ENCODE results near the gene ATN1. TPM values are rescaled to one million over a fixed set of nuclear protein-coding genes. Genes with fewer than 3 reads are reported as not detected.

ATN1 gene
- total RNA-seq, 1 donor from 2014 or later, result 139 TPM

DNA sequence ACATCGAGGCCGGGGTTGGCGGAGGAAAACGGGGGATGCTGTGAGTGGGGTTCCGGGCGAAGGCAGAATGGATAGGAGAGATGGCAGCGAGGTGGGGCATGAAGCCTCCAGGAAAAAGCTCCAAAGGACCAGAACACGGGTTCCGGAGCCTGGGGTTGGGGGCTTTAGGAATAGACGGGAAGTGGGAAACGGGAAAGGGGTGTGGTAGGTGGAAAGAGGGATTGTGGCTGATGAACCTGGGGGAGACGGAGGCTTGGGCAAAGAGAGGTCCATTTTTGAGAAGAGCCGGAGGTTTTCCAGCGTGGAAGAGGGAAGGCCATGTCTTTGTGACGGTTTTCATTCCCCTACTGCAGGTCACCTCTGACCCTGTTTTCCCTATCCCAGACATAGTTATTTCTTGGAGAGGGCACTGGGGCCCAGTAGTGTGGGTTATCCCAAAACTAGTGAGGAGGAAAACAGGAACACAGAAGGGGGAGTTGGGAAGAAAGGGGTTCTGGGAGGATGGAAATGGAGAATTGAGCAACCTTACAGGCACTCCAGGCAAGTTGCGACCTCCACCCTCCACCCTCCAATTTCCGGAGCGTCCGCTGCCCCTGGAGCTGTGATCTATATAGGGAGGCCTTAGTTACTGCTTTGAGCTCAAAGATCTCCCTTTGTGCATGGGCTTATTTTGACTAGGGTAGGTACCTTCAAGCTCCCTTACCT is 1.1 kb downstream of the ATN1 start:
- H3K9me3 Mint-ChIP-seq, result no peaks in the 10 kb centered on the region
- H3K27me3 Mint-ChIP-seq, result peaks cover 3% of the 10 kb centered on the region
- DNase-seq (ENCODE audit: extremely low spot score, unreplicated experiment), result no peak
- H3K4me1 Mint-ChIP-seq (ENCODE audit: unreplicated experiment), result peaks cover 55% of the 10 kb centered on the region
- TF ChIP-seq CTCF (conservative IDR thresholded peaks at IDR 0.05), result no peak
- H3K4me3 Mint-ChIP-seq, result peak overlapping the region; percentile 95
- H3K27ac Mint-ChIP-seq, result peak overlapping the region; percentile 91
- peaks cover 24% of the 10 kb centered on the region for H3K36me3 Mint-ChIP-seq

GRCh38 chr12:6929466-6930452 is 2.0 kb downstream of the ATN1 start:
- Mint-ChIP-seq H3K27me3 (no peaks in the 10 kb centered on the region), H3K4me3 (peak overlapping the region; percentile 95), H3K36me3 (peaks cover 32% of the 10 kb centered on the region), H3K9me3 (no peaks in the 10 kb centered on the region), H3K27ac (peak overlapping the region; percentile 91), H3K4me1 (ENCODE audit: unreplicated experiment) (peaks cover 47% of the 10 kb centered on the region)
- no peak for DNase-seq (ENCODE audit: extremely low spot score, unreplicated experiment)
- no peak for TF ChIP-seq CTCF (conservative IDR thresholded peaks at IDR 0.05)

DNA sequence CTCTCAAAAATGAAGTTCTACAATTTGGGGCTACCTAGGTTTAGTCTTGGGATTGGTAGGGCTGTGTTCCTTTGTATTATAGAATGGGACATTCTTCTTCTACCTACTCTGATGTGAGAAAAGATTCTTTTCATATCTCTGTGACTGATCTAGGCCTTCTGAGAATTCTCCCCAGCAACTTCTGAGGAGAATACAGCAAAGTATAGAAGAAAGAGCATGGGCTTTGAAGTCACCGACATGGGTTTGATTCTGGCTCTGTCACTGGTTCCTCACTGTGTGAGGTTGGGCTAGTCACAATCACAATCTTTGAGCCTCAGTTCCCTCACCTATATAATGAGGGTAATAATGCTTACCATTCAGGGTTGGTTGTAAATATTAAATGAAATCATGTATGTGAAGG is 5.0 kb downstream of the ATN1 start:
- DNase-seq (ENCODE audit: extremely low spot score, unreplicated experiment), result no peak
- TF ChIP-seq CTCF (conservative IDR thresholded peaks at IDR 0.05), result no peak
- peaks cover 32% of the 10 kb centered on the region for H3K4me1 Mint-ChIP-seq (ENCODE audit: unreplicated experiment)
- H3K4me3 Mint-ChIP-seq, result peak overlapping the region; percentile 37
- peaks cover 45% of the 10 kb centered on the region for H3K36me3 Mint-ChIP-seq
- no peaks in the 10 kb centered on the region for H3K27me3 Mint-ChIP-seq
- H3K9me3 Mint-ChIP-seq, result no peaks in the 10 kb centered on the region
- H3K27ac Mint-ChIP-seq, result peak overlapping the region; percentile 6

DNA sequence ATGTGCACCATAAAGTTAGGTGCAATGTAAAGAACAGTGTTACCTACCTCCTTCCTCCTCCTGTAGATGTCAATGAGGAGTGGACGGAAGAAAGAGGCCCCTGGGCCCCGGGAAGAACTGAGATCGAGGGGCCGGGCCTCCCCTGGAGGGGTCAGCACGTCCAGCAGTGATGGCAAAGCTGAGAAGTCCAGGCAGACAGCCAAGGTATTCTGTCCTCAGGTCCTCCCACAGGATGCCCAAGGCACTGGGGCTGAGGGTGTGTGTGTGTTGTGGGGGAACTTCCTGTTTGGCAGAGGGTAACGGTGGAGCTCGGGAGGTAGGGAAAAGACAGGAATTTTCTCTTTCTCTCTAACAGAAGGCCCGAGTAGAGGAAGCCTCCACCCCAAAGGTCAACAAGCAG is 6.4 kb downstream of the ATN1 start:
- no peaks in the 10 kb centered on the region for H3K27me3 Mint-ChIP-seq
- H3K9me3 Mint-ChIP-seq, result no peaks in the 10 kb centered on the region
- peak overlapping the region; percentile 80 for H3K27ac Mint-ChIP-seq
- no peak for DNase-seq (ENCODE audit: extremely low spot score, unreplicated experiment)
- H3K4me1 Mint-ChIP-seq (ENCODE audit: unreplicated experiment), result peaks cover 39% of the 10 kb centered on the region
- peaks cover 50% of the 10 kb centered on the region for H3K36me3 Mint-ChIP-seq
- peak overlapping the region; percentile 1 for H3K4me3 Mint-ChIP-seq
- no peak for TF ChIP-seq CTCF (conservative IDR thresholded peaks at IDR 0.05)

DNA sequence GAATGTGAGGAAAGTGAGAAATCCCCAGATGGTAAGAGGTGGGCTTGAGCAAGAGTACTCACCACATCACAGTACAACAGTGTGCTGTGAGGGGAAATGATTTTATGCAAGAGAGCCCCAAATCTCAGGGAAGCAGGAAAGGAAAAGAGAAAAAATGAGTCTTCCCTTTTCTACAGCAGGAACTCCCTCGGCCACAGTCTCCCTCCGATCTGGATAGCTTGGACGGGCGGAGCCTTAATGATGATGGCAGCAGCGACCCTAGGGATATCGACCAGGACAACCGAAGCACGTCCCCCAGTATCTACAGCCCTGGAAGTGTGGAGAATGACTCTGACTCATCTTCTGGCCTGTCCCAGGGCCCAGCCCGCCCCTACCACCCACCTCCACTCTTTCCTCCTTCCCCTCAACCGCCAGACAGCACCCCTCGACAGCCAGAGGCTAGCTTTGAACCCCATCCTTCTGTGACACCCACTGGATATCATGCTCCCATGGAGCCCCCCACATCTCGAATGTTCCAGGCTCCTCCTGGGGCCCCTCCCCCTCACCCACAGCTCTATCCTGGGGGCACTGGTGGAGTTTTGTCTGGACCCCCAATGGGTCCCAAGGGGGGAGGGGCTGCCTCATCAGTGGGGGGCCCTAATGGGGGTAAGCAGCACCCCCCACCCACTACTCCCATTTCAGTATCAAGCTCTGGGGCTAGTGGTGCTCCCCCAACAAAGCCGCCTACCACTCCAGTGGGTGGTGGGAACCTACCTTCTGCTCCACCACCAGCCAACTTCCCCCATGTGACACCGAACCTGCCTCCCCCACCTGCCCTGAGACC is 7.8 kb downstream of the ATN1 start:
- Mint-ChIP-seq H3K4me3 (peak overlapping the region; percentile 82), H3K36me3 (peaks cover 48% of the 10 kb centered on the region), H3K27ac (peak overlapping the region; percentile 82), H3K27me3 (no peaks in the 10 kb centered on the region), H3K4me1 (ENCODE audit: unreplicated experiment) (peaks cover 32% of the 10 kb centered on the region), H3K9me3 (no peaks in the 10 kb centered on the region)
- DNase-seq (ENCODE audit: extremely low spot score, unreplicated experiment), result no peak
- no peak for TF ChIP-seq CTCF (conservative IDR thresholded peaks at IDR 0.05)

Data from type B pancreatic cell (in vitro differentiated cells).